Sigmoid colon (tissue), 7 donors: Measurements from ENCODE around the gene INF2. TPM values are rescaled to one million over a fixed set of nuclear protein-coding genes. Genes with fewer than 3 reads are reported as not detected.

Source experiments
- DNase-seq: peaks from one replicate; pipeline ENCODE4 v3.0.0-alpha.2; 2019
- H3K27ac ChIP-seq, 4 donors: fragments of 200-600 bp; sonication (generic); one replicate each; pipeline ENCODE4 v1.5.1; 2016 to 2019; ENCODE audit warnings: mild to moderate bottlenecking in 1 of 4
- H3K27me3 ChIP-seq, 3 donors: fragments of 200-600 bp; sonication (generic); one replicate each; pipeline ENCODE4 v1.5.1; 2019; ENCODE audit warnings: mild to moderate bottlenecking in 1 of 3
- H3K36me3 ChIP-seq, 4 donors: fragments of 200-600 bp; sonication (generic); one replicate each; pipeline ENCODE4 v1.5.1; 2016 to 2019
- H3K4me1 ChIP-seq, 4 donors: fragments of 200-600 bp; sonication (generic); one replicate each; pipeline ENCODE4 v1.5.1; 2017 to 2019
- H3K4me3 ChIP-seq, 4 donors: fragments of 200-600 bp; sonication (generic); one replicate each; pipeline ENCODE4 v1.5.1; 2017 to 2019; ENCODE audit warnings: mild to moderate bottlenecking in 2 of 4, moderate library complexity in 1 of 4
- H3K9me3 ChIP-seq, 4 donors: fragments of 200-600 bp in 3 of 4; sonication (generic) in 3 of 4; one replicate each; pipeline versions ENCODE4 v1.5.1 to v1.6.1; 2013 to 2019
- EP300 ChIP-seq, 4 donors: sonication (generic); formaldehyde crosslinking; IDR thresholded peaks; one replicate each; pipeline ENCODE4 v1.6.1; 2017; ENCODE audit warnings: antibody characterized with exemption in 4 of 4
- POLR2A ChIP-seq, 2 donors: fragments of 450-650 bp; IDR thresholded peaks; one replicate each; pipeline ENCODE4 v1.6.1; 2016; ENCODE audit warnings: antibody characterized with exemption in 2 of 2, mild to moderate bottlenecking in 2 of 2, moderate library complexity in 2 of 2
- POLR2AphosphoS5 ChIP-seq, 4 donors: sonication (generic); formaldehyde crosslinking; IDR thresholded peaks; one replicate each; pipeline ENCODE4 v1.6.1; 2017; ENCODE audit warnings: antibody characterized with exemption in 4 of 4
- WGBS, 2 donors: extraction: QIAGEN DNeasy Blood & Tissue Kit; methylation state at CpG; one replicate each; pipeline ENCODE4 v1.1.7; 2013; 5-methylcytosine and 5-hydroxymethylcytosine counted together
- intact Hi-C: fragments of 100-400 bp; cut with DNase I; formaldehyde crosslinking; loops from one replicate; pipeline ENCODE4 v1.15.1; 2023
- polyA plus RNA-seq, 3 donors: library from polyadenylated mRNA; stranded (reverse); fragments of 200-250 nt; gene quantifications; one replicate each; pipeline ENCODE4 v1.2.3, GENCODE V29; 2013
- total RNA-seq, 4 donors: library from RNA; depleted of rRNA; stranded (reverse); fragments of >200 nt; gene quantifications; one replicate each; pipeline ENCODE4 v1.1.0, GENCODE V29; 2016
- TF ChIP-seq, protein P1 (sequence below), 4 experiments: fragments of 450-650 bp in 3 of 4; fragments of 200-600 bp in 1 of 4; IDR thresholded peaks; one replicate each; pipeline ENCODE4 v1.5.1; 2016 to 2019; ENCODE audit warnings: antibody characterized with exemption in 4 of 4, mild to moderate bottlenecking in 3 of 4, moderate library complexity in 2 of 4
- donor health status: healthy with polysubstance abuse.
- donor health status: Bipolar disorder and iron deficiency.
- donor health status: healthy.

INF2 gene
- total and polyA plus RNA-seq, 7 donors: 26.3 to 169 (median 67.0) TPM

- Histone ChIP-seq H3K4me3 (peak overlapping the region; percentile 76 to 100 (median 96)), H3K36me3 (peaks cover 0 to 12% (median 0%) of the 10 kb centered on the region in 4 donors), H3K27ac (peak overlapping the region; percentile 82 to 90 (median 84)), H3K27me3 (no peaks in the 10 kb centered on the region), H3K4me1 (peaks cover 0 to 75% (median 73%) of the 10 kb centered on the region in 4 donors), H3K9me3 (no peaks in the 10 kb centered on the region)
- intact Hi-C loops: loop anchor here (1.0 kb wide), 1 partner anchor 40 kb away; no protein-coding TSS in a partner anchor
- no peak for DNase-seq
- no peak for TF ChIP-seq POLR2A (IDR thresholded peaks at IDR 0.05)
- no peak for TF ChIP-seq EP300 (IDR thresholded peaks at IDR 0.05)
- TF ChIP-seq, protein P1, sequence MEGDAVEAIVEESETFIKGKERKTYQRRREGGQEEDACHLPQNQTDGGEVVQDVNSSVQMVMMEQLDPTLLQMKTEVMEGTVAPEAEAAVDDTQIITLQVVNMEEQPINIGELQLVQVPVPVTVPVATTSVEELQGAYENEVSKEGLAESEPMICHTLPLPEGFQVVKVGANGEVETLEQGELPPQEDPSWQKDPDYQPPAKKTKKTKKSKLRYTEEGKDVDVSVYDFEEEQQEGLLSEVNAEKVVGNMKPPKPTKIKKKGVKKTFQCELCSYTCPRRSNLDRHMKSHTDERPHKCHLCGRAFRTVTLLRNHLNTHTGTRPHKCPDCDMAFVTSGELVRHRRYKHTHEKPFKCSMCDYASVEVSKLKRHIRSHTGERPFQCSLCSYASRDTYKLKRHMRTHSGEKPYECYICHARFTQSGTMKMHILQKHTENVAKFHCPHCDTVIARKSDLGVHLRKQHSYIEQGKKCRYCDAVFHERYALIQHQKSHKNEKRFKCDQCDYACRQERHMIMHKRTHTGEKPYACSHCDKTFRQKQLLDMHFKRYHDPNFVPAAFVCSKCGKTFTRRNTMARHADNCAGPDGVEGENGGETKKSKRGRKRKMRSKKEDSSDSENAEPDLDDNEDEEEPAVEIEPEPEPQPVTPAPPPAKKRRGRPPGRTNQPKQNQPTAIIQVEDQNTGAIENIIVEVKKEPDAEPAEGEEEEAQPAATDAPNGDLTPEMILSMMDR (IDR thresholded peaks at IDR 0.05): no peak
- no peak for TF ChIP-seq POLR2AphosphoS5 (IDR thresholded peaks at IDR 0.05)
- 2 to 8% methylated on average over 50 of the region's 50 CpGs for WGBS, 2 donors
These were observed 678 bp downstream of the INF2 start for GRCh38 chr14:104689881-104690711.

DNA sequence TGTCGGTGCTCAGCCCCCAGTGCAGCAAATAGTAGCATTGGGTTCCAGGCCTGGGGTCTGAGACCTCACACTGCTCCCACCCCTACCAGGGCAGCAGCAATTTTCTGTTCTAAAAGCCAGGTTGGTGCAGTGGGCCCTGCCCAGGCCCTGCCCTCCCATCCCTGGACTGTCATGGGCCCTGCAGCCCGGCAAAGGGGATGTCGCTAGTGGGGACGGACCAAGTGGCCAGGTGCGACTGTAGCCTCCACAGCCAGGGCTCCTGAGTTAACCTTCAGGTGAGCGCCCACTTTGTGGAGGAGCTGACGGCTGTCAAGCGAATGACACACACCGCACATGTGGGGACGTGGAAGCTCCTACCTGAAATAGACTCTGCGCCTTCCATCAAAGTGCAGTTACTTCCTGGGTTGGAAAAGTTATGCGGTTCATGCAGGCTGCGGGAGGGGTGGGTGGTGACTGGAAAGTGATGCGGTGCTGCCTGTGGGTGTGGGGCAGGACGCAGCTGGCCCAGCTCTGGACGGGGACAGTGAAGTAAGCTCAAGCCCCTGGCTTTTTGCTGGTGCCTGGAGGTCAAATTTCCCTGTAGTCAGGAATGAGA lies 1.5 kb downstream of the INF2 start:
- Histone ChIP-seq H3K4me1 (peaks cover 0 to 84% (median 81%) of the 10 kb centered on the region in 4 donors), H3K9me3 (no peaks in the 10 kb centered on the region), H3K27me3 (no peaks in the 10 kb centered on the region), H3K36me3 (peaks cover 0 to 13% (median 0%) of the 10 kb centered on the region in 4 donors), H3K4me3 (peak overlapping the region; percentile 76 to 100 (median 96)), H3K27ac (peak overlapping the region; percentile 82 to 90 (median 84))
- 51 to 69% methylated on average over 16 of the region's 16 CpGs for WGBS, 2 donors
- intact Hi-C loops: no loop called here
- DNase-seq: no peak
- TF ChIP-seq POLR2AphosphoS5 (IDR thresholded peaks at IDR 0.05) (no peak), POLR2A (IDR thresholded peaks at IDR 0.05) (no peak), EP300 (IDR thresholded peaks at IDR 0.05) (no peak)
- TF ChIP-seq, protein P1 (IDR thresholded peaks at IDR 0.05): no peak

DNA sequence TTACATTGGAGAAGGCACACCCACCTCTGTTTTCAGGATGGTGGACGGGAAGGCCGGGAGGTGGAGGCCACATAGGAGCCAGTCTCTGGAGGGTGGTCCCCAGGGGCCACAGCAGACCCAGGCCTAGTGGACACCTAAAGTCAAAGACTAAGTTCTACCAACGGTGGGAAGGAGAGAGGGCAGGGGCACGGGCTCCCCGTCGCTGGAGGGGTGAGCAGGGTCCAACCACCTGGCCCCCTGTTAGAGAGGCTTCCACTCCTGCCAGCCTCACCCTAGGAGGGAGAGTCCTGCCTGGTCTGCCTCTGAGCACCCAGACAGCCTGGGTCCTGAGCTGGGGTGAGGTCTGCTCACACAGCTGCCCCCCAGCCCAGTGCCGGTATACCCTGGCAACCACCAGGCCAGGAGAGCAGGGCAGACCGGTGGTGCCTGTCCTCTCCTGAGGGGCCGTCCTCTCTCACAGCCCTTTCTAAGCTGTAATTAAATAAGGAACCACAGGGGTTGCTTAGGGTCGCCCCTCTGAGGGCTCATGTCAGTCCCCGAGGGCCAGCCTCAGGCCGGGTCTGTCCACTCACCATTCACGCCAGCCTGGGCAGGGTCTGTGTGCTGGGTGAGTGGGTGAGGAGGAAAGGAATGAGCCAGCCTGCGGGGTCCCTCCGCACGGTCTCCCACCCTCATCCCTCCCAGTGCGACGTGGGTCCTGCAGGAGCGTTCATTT lies 2.3 kb downstream of the INF2 start:
- intact Hi-C loops: no loop called here
- Histone ChIP-seq H3K9me3 (no peaks in the 10 kb centered on the region), H3K27ac (peak overlapping the region in 3 of 4 donors; percentile 82 to 90 (median 85)), H3K4me3 (peak overlapping the region in 2 of 4 donors; percentile 9 to 95), H3K4me1 (peaks cover 0 to 91% (median 89%) of the 10 kb centered on the region in 4 donors), H3K27me3 (no peaks in the 10 kb centered on the region), H3K36me3 (peaks cover 0 to 17% (median 0%) of the 10 kb centered on the region in 4 donors)
- WGBS, 2 donors: 83 to 87% methylated on average over 19 of the region's 19 CpGs
- TF ChIP-seq EP300 (IDR thresholded peaks at IDR 0.05) (no peak), POLR2AphosphoS5 (IDR thresholded peaks at IDR 0.05) (no peak), POLR2A (IDR thresholded peaks at IDR 0.05) (no peak)
- TF ChIP-seq, protein P1 (IDR thresholded peaks at IDR 0.05): no peak
- no peak for DNase-seq

DNA sequence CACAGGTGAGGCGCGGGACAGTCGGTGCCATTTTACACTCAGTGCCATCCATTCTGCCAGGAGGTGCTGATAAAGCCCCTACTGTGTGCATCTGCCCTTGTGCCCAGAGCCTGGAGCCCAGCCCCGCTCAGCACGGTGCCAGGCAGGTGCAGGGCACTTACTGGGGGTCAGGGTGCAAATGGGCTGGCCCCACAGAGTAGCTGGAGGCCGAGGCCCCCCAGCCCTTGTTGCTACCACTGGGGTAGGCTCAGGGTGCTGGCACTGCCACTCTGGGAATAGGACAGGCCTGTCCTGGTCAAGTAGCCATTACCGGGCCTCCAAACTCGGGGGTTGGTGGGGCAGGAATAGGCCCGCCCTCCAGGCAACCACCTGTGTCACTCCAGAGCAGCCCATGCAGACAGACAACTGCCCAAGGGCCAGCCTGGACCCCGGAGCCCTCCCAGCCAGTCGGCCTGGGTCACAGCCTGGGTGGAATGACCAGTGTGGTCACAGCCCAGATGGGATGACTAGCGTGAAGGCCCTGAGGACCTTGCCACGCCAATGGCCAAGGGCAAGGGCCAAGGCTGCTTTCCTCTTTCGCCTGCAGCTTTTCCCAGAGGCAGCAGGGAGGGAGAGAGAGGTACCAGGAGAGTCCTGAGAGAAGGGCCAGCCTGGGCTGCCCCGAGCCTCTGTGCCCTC lies 3.0 kb downstream of the INF2 start:
- TF ChIP-seq EP300 (IDR thresholded peaks at IDR 0.05) (no peak), POLR2A (IDR thresholded peaks at IDR 0.05) (no peak), POLR2AphosphoS5 (IDR thresholded peaks at IDR 0.05) (no peak)
- TF ChIP-seq, protein P1 (IDR thresholded peaks at IDR 0.05): no peak
- peaks cover 0 to 96% (median 93%) of the 10 kb centered on the region in 4 donors for H3K4me1 ChIP-seq
- intact Hi-C loops: no loop called here
- H3K4me3 ChIP-seq: no peak overlapping the region
- peak overlapping the region in 3 of 4 donors; percentile 47 to 90 (median 82) for H3K27ac ChIP-seq
- WGBS, 2 donors: 88 to 89% methylated on average over 15 of the region's 15 CpGs
- DNase-seq: no peak
- H3K36me3 ChIP-seq: peaks cover 0 to 17% (median 0%) of the 10 kb centered on the region in 4 donors
- H3K9me3 ChIP-seq: no peaks in the 10 kb centered on the region
- no peaks in the 10 kb centered on the region for H3K27me3 ChIP-seq
